Tibial nerve (tissue), 4 donors: ENCODE measurements around the gene DZIP1L.

Experiments
- CTCF ChIP-seq, 5 experiments: fragments of 200-600 bp in 3 of 5; fragments of 450-650 bp in 2 of 5; sonication (generic) in 3 of 5; IDR thresholded peaks; one replicate each; pipeline ENCODE4 v1.5.1; 2016 to 2019; ENCODE audit warnings: antibody characterized with exemption in 5 of 5, mild to moderate bottlenecking in 3 of 5, moderate library complexity in 2 of 5
- EP300 ChIP-seq, 2 donors: sonication (generic); formaldehyde crosslinking; IDR thresholded peaks; one replicate each; pipeline ENCODE4 v1.6.1; 2017; ENCODE audit warnings: antibody characterized with exemption in 2 of 2, mild to moderate bottlenecking in 1 of 2
- POLR2A ChIP-seq, 2 donors: fragments of 450-650 bp; IDR thresholded peaks; one replicate each; pipeline ENCODE4 v1.6.1; 2017; ENCODE audit warnings: antibody characterized with exemption in 2 of 2, mild to moderate bottlenecking in 2 of 2, moderate library complexity in 2 of 2

GRCh38 chr3:138062626-138063025 is 52.8 kb downstream of the DZIP1L start:
- TF ChIP-seq CTCF (IDR thresholded peaks at IDR 0.05): no peak
- TF ChIP-seq POLR2A (IDR thresholded peaks at IDR 0.05): no peak
- no peak for TF ChIP-seq EP300 (IDR thresholded peaks at IDR 0.05)
